Stimulated activated CD4-positive, alpha-beta T cell treated with anti-CD3 and anti-CD28 coated beads, Interleukin-4, amount 100 ng/mL, for 24 hours (primary cell): Measurements from ENCODE around the gene ZNF534.
"Not testable (repeated sequence)": the region's sequence is repeated elsewhere in the genome, so short reads cannot be mapped to it uniquely, and the experiment has no call there.

Experiments used
- DNase-seq: peaks from one replicate; pipeline ENCODE4 v3.0.0-alpha.2; 2020

ZNF534 gene

GRCh38 chr19:52500474-52500873, 71.5 kb downstream of the ZNF534 start:
- not testable (repeated sequence) for DNase-seq

- not testable (repeated sequence) for DNase-seq
These were observed 72.0 kb downstream of the ZNF534 start for GRCh38 chr19:52500991-52501390.
